Activated CD8-positive, alpha-beta memory T cell treated with anti-CD3 and anti-CD28 coated beads, Interleukin-2, amount 50 U/mL, for 48 hours (primary cell): Measurements from ENCODE around the gene HAVCR2.

Experiments used
- DNase-seq: peaks from one replicate; pipeline ENCODE4 v3.0.0-alpha.2; 2020

The HAVCR2 gene

GRCh38 chr5:157108976-157109375 lies at the start of gene HAVCR2:
HAVCR2 (minus strand) TSS chr5:157109044; CDS start chr5:157108983, 61 bp downstream.
- DNase-seq: peak; percentile 71

- DNase-seq: peak; percentile 56
Measured at GRCh38 chr5:157157293-157157891, 48.5 kb upstream of the HAVCR2 start.

GRCh38 chr5:157155297-157155696 lies 46.5 kb upstream of the HAVCR2 start:
- DNase-seq: no peak

GRCh38 chr5:157150995-157151394 lies 42.2 kb upstream of the HAVCR2 start:
- DNase-seq: no peak

GRCh38 chr5:157148734-157149615 lies 40.1 kb upstream of the HAVCR2 start:
- DNase-seq: peak; percentile 85

- no peak for DNase-seq
Measured at GRCh38 chr5:157143127-157143971, 34.5 kb upstream of the HAVCR2 start.

GRCh38 chr5:157142317-157143126 lies 33.7 kb upstream of the HAVCR2 start, which contains the start of gene MED7:
MED7 (minus strand) TSS chr5:157142865; CDS start chr5:157139431, 3,434 bp downstream.
- DNase-seq: peak; percentile 88

GRCh38 chr5:157137691-157138090 lies 28.8 kb upstream of the HAVCR2 start:
- DNase-seq: no peak

GRCh38 chr5:157132281-157132612 lies 23.4 kb upstream of the HAVCR2 start:
- DNase-seq: no peak

GRCh38 chr5:157130925-157131324 lies 22.1 kb upstream of the HAVCR2 start:
- DNase-seq: no peak

- no peak for DNase-seq
Measured at GRCh38 chr5:157121709-157122108, 12.9 kb upstream of the HAVCR2 start.

- DNase-seq: no peak
Measured at GRCh38 chr5:157120102-157120501, 11.3 kb upstream of the HAVCR2 start.

GRCh38 chr5:157116483-157116954 lies 7.7 kb upstream of the HAVCR2 start:
- DNase-seq: no peak

- no peak for DNase-seq
Measured at GRCh38 chr5:157115502-157115901, 6.7 kb upstream of the HAVCR2 start.

GRCh38 chr5:157115012-157115411 lies 6.2 kb upstream of the HAVCR2 start:
- DNase-seq: no peak

GRCh38 chr5:157113002-157113401 lies 4.2 kb upstream of the HAVCR2 start:
- DNase-seq: no peak

- DNase-seq: no peak
Measured at GRCh38 chr5:157109744-157110143, 900 bp upstream of the HAVCR2 start.

GRCh38 chr5:157107508-157107907 lies 1.3 kb downstream of the HAVCR2 start:
- no peak for DNase-seq

GRCh38 chr5:157106630-157107461 lies 2.0 kb downstream of the HAVCR2 start:
- peak; percentile 64 for DNase-seq

- DNase-seq: peak; percentile 62
Measured at GRCh38 chr5:157100140-157100679, 8.6 kb downstream of the HAVCR2 start.
